ENCODE data around the gene RNASE8. TPM values are rescaled to one million over a fixed set of nuclear protein-coding genes. Genes with fewer than 3 reads are reported as not detected.

RNASE8 gene
- total and polyA plus RNA-seq, 2 of the 8 experiments (the other 6 are each of a cell fraction or from before 2014, with no cell fraction given): not detected

DNA sequence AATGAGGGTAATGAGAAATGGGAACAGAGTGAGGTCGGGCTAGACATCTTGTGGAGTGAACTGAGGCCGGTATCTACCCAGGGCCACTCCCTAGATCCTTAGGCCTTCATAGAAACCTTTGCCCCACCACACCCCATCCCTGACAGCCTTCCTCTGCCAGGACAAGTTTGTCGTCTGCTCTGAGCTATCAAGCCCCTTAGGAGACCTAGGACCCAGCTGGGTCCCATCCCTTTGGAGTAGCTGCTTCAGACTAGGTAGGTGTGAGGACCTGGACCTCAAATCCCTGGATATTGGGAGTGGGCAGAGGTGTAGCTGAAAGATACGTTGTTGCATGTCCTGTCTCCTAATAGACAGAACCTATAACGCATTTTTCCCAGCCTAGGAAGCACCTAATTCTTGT lies 43.3 kb downstream of the RNASE8 start, which contains the start of gene TMEM253:
TMEM253 (plus strand) TSS at position 136 of the 400 bp plus-strand sequence. CDS start 278 bp downstream, outside the sequence.
- Histone ChIP-seq H3K14ac (ENCODE audit: insufficient read length) (no peak within 1 kb of the TSS), H2BK20ac (ENCODE audit: low read length) (no peak within 1 kb of the TSS), H4K91ac (replicated peaks; ENCODE audit: insufficient read length, low read length) (peak within 1 kb of the TSS; percentile 67), H3K9ac (replicated peaks in 1 of 4; ENCODE audit: extremely low read depth in 1 of 4, low read depth in 3 of 4, low read length in 3 of 4) (no peak within 1 kb of the TSS), H3K56ac (replicated peaks; ENCODE audit: insufficient read length, low read depth, low read length) (no peak within 1 kb of the TSS), H3K79me2 (ENCODE audit: control insufficient read depth in 1 of 2, insufficient read depth in 2 of 2, low read length in 2 of 2) (peaks cover 4 to 48% of the 10 kb centered on the region in 2 experiments), H3K79me1 (ENCODE audit: low read depth, low read length) (no peaks in the 10 kb centered on the region; the same call in 1 of the 2 replicates), H3K23ac (ENCODE audit: insufficient read length) (no peak within 1 kb of the TSS), H2BK120ac (replicated peaks; ENCODE audit: low read depth, low read length) (no peak within 1 kb of the TSS), H3K27me3 (replicated peaks in 1 of 4; ENCODE audit: control insufficient read depth in 3 of 4, extremely low read depth in 1 of 4, insufficient read depth in 3 of 4, low read length in 3 of 4) (no peaks in the 10 kb centered on the region), H2BK5ac (ENCODE audit: low read depth, low read length) (0 out of 2 replicates have a peak within 1 kb of the TSS, but pooled peaks have one; percentile 1), H4K20me1 (replicated peaks in 1 of 2; ENCODE audit: control insufficient read depth in 1 of 2, insufficient read depth in 2 of 2, low read length in 2 of 2) (no peaks in the 10 kb centered on the region), H3K4me1 (replicated peaks in 1 of 4; ENCODE audit: control insufficient read depth in 3 of 4, insufficient read depth in 4 of 4, low read length in 3 of 4) (peaks cover 7 to 26% (median 9%) of the 10 kb centered on the region in 4 experiments; a peak in 6 of 7 replicates), H3K9me3 (ENCODE audit: insufficient read depth in 2 of 2, low read depth in 1 of 2, low read length in 1 of 2) (no peaks in the 10 kb centered on the region), H3K18ac (ENCODE audit: extremely low read depth, low read length) (no peak within 1 kb of the TSS), H3K4ac (replicated peaks; ENCODE audit: insufficient read length, low read depth, low read length) (no peak within 1 kb of the TSS), H4K5ac (ENCODE audit: insufficient read length, low read depth, low read length) (no peak within 1 kb of the TSS), H2BK15ac (ENCODE audit: low read length) (peak within 1 kb of the TSS; percentile 10; the same call in 1 of the 2 replicates), H3K27ac (ENCODE audit: low read depth, low read length) (no peak within 1 kb of the TSS), H4K8ac (ENCODE audit: extremely low read depth, insufficient read depth, low read length) (no peak within 1 kb of the TSS; the same call in 1 of the 2 replicates), H3K23me2 (ENCODE audit: low read depth, low read length) (peaks cover 13% of the 10 kb centered on the region), H3K4me3 (ENCODE audit: extremely low read depth in 1 of 4, insufficient read depth in 2 of 4, low read depth in 3 of 4, low read length in 4 of 4) (peak within 1 kb of the TSS in 1 of 4 experiments; percentile 78; a peak in 1 of 8 replicates), H3K4me2 (ENCODE audit: insufficient read depth in 1 of 2, low read depth in 2 of 2, low read length in 2 of 2) (peak within 1 kb of the TSS; percentile 88 to 90; a peak in 3 of 4 replicates), H2AK5ac (ENCODE audit: low read depth, low read length) (no peak within 1 kb of the TSS), H3K36me3 (ENCODE audit: control insufficient read depth in 2 of 4, insufficient read depth in 4 of 4, low read length in 3 of 4) (no peaks in the 10 kb centered on the region), H2AFZ (ENCODE audit: low read length) (no peak within 1 kb of the TSS), H2BK12ac (ENCODE audit: low read depth, low read length) (no peak within 1 kb of the TSS)
- ChIA-PET CTCF (ENCODE audit: partially characterized antibody) (interaction anchor here (0.5 to 11.0 kb wide), 11 partner anchors 7 to 109 kb away, joined by 3 to 239 read pairs (median 27); partner anchors contain the start of gene ARHGEF40), POLR2A (ENCODE audit: partially characterized antibody) (interaction anchor here (0.6 to 7.2 kb wide), 5 partner anchors 7 to 98 kb away, joined by 3 to 121 read pairs (median 64); partner anchors contain the start of gene ARHGEF40)
- WGBS, 2 experiments (ENCODE audit: extremely low coverage in 1 of 2, insufficient coverage in 1 of 2, insufficient read length in 1 of 2, insufficient replicate concordance in 2 of 2, low coverage in 1 of 2, low lambda C conversion rate in 2 of 2, missing lambda C conversion rate in 1 of 2): 94% methylated on average over 5 of the region's 5 CpGs; no CpG with 5 or more reads in 1 of the 2 experiments
- DNase-seq (ENCODE audit: low read depth in 1 of 2, low spot score in 2 of 2) (no peak), FAIRE-seq (no peak)
- TF ChIP-seq NRF1 (IDR thresholded peaks at IDR 0.05; ENCODE audit: low read depth, low read length) (no peak), EGR1 (IDR thresholded peaks at IDR 0.05; ENCODE audit: borderline replicate concordance, low read depth, low read length) (no peak), TCF12 (IDR thresholded peaks at IDR 0.05; ENCODE audit: low read depth, low read length) (no peak), POU5F1 (IDR thresholded peaks at IDR 0.05; ENCODE audit: low read depth, low read length) (no peak), CTBP2 (IDR thresholded peaks at IDR 0.05; ENCODE audit: borderline replicate concordance, insufficient read depth, insufficient read length, low read length) (no peak)
- TF ChIP-seq, protein P1, sequence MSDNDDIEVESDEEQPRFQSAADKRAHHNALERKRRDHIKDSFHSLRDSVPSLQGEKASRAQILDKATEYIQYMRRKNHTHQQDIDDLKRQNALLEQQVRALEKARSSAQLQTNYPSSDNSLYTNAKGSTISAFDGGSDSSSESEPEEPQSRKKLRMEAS (IDR thresholded peaks at IDR 0.05): no peak
